Measurements from ENCODE around the gene TMEM126A. TPM values are rescaled to one million over a fixed set of nuclear protein-coding genes. Genes with fewer than 3 reads are reported as not detected.

The TMEM126A gene
- total RNA-seq, 1 donor from 2014 or later = 21.0 TPM

- no peak for TF ChIP-seq CTCF (IDR thresholded peaks at IDR 0.05; ENCODE audit: unreplicated experiment)
- no peak for DNase-seq (ENCODE audit: low spot score in 2 of 2, unreplicated experiment in 2 of 2)
- H3K27ac Mint-ChIP-seq = no peak overlapping the region
- peaks cover 6% of the 10 kb centered on the region for H3K9me3 Mint-ChIP-seq
- H3K27me3 Mint-ChIP-seq (ENCODE audit: low read depth) = peaks cover 3% of the 10 kb centered on the region
- H3K4me1 Mint-ChIP-seq = no peaks in the 10 kb centered on the region
- H3K4me3 Mint-ChIP-seq = no peak overlapping the region
- peaks cover 2% of the 10 kb centered on the region for H3K36me3 Mint-ChIP-seq
Observed at GRCh38 chr11:85619499-85619898, 28.3 kb upstream of the TMEM126A start.

- Mint-ChIP-seq H3K4me1 (peaks cover 2% of the 10 kb centered on the region), H3K36me3 (peaks cover 2% of the 10 kb centered on the region), H3K27me3 (ENCODE audit: low read depth) (peaks cover 8% of the 10 kb centered on the region), H3K9me3 (peaks cover 6% of the 10 kb centered on the region), H3K27ac (no peak overlapping the region), H3K4me3 (no peak overlapping the region)
- DNase-seq (ENCODE audit: low spot score in 2 of 2, unreplicated experiment in 2 of 2) = no peak
- no peak for TF ChIP-seq CTCF (IDR thresholded peaks at IDR 0.05; ENCODE audit: unreplicated experiment)
Observed at GRCh38 chr11:85620256-85620655, 27.5 kb upstream of the TMEM126A start.

- H3K27ac Mint-ChIP-seq = peak overlapping the region; percentile 96
- peaks cover under 1% of the 10 kb centered on the region for H3K9me3 Mint-ChIP-seq
- peaks cover 12% of the 10 kb centered on the region for H3K27me3 Mint-ChIP-seq (ENCODE audit: low read depth)
- TF ChIP-seq CTCF (IDR thresholded peaks at IDR 0.05; ENCODE audit: unreplicated experiment) = no peak
- H3K36me3 Mint-ChIP-seq = no peaks in the 10 kb centered on the region
- H3K4me1 Mint-ChIP-seq = peaks cover 26% of the 10 kb centered on the region
- H3K4me3 Mint-ChIP-seq = peak overlapping the region; percentile 92
- DNase-seq (ENCODE audit: low spot score in 2 of 2, unreplicated experiment in 2 of 2) = no peak
Observed at GRCh38 chr11:85626496-85626895, 21.3 kb upstream of the TMEM126A start.

- Mint-ChIP-seq H3K4me1 (peaks cover 26% of the 10 kb centered on the region), H3K27me3 (ENCODE audit: low read depth) (peaks cover 12% of the 10 kb centered on the region), H3K36me3 (no peaks in the 10 kb centered on the region), H3K9me3 (no peaks in the 10 kb centered on the region), H3K27ac (peak within 1 kb of the TSS; percentile 96), H3K4me3 (peak within 1 kb of the TSS; percentile 92)
- no peak for DNase-seq (ENCODE audit: low spot score in 2 of 2, unreplicated experiment in 2 of 2)
- TF ChIP-seq CTCF (IDR thresholded peaks at IDR 0.05; ENCODE audit: unreplicated experiment) = no peak
Observed at GRCh38 chr11:85627332-85627997, 20.3 kb upstream of the TMEM126A start, which contains the start of gene DLG2. Gene DLG2 (minus strand): TSS chr11:85627344.

GRCh38 chr11:85627998-85628770 is 19.6 kb upstream of the TMEM126A start, which contains the start of gene TMEM126B:
Gene TMEM126B (plus strand): TSS chr11:85628593. CDS start chr11:85628608, 15 bp downstream.
- DNase-seq (ENCODE audit: low spot score in 2 of 2, unreplicated experiment in 2 of 2) = peak; percentile 89 to 96
- H3K4me1 Mint-ChIP-seq = peaks cover 26% of the 10 kb centered on the region
- H3K36me3 Mint-ChIP-seq = no peaks in the 10 kb centered on the region
- peak within 1 kb of the TSS; percentile 92 for H3K4me3 Mint-ChIP-seq
- no peak for TF ChIP-seq CTCF (IDR thresholded peaks at IDR 0.05; ENCODE audit: unreplicated experiment)
- H3K27ac Mint-ChIP-seq = peak within 1 kb of the TSS; percentile 96
- H3K27me3 Mint-ChIP-seq (ENCODE audit: low read depth) = peaks cover 12% of the 10 kb centered on the region
- H3K9me3 Mint-ChIP-seq = no peaks in the 10 kb centered on the region
